GM10248 (cell line): Measurements from ENCODE around the gene FUCA1.

Experiments used
- CTCF ChIA-PET: fragments of 300-600 bp; sonication (Branson Sonifier 250); formaldehyde crosslinking; extraction: SDS; loops from one replicate; lab custom pipeline; 2021; ENCODE audit warnings: antibody characterized with exemption; lab: Yijun Ruan, JAX
- POLR2A ChIA-PET: fragments of 350-650 bp; sonication (Branson Sonifier 250); formaldehyde crosslinking; extraction: SDS; loops from one replicate; lab custom pipeline; 2020; ENCODE audit warnings: antibody characterized with exemption; lab: Yijun Ruan, JAX
- DNase-seq: peaks from one replicate; pipeline ENCODE4 v3.0.0; 2012; ENCODE audit errors: extremely low spot score
- CTCF ChIP-seq: IDR thresholded peaks from 2 replicates; pipeline ENCODE4 v1.5.1; 2012; ENCODE audit warnings: mild to moderate bottlenecking, low read depth; ENCODE audit errors: extremely low read depth, missing control alignments, control extremely low read depth

Gene FUCA1

DNA sequence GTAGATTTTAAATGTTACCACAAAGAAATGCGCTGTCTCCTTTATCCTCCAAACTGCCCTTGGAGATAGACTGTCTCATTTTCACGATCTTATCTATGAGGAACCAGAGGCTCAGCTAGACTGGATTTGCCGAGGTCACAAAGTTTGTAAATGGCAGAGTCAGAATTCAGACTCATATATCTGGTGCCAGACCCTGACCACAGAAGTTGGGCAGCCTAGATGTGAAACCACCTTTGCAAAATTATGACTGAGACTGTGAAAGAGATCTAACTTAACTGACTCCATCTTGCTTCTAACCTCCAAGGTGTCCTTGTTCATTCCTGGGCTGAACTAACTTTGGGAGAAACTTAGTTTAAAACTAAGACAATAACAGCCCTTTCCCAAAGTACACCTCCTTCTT lies 31.0 kb upstream of the FUCA1 start:
- TF ChIP-seq CTCF: no peak
- ChIA-PET CTCF (no interaction called here), POLR2A (no interaction called here)
- no peak for DNase-seq

DNA sequence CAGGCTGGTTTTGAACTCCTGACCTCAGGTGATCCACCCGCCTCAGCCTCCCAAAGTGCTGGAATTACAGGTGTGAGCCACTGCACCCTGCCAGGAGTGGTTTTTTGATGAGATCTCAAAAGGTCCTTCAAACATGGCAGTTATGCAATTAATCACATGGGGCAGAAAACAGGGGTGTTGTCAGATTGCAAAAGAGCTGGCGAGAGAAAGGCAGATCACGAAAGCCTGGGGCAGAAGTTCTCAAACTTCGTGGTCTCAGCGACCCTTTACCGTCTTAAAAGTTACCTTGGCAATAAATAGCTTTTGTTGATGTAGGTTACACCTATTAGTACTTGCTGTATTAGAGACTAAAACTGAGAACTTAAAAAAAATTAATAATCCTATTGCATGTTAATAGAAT lies 29.0 kb upstream of the FUCA1 start:
- no peak for DNase-seq
- CTCF ChIA-PET: interaction anchor here (0.8 to 2.7 kb wide), 10 partner anchors 8 to 125 kb away, joined by 3 to 14 read pairs (median 4); partner anchors contain the start of gene CNR2
- POLR2A ChIA-PET: no interaction called here
- no peak for TF ChIP-seq CTCF

GRCh38 chr1:23896491-23896890 lies 28.4 kb upstream of the FUCA1 start:
- ChIA-PET CTCF (interaction anchor here (0.6 to 2.7 kb wide), 11 partner anchors 8 to 125 kb away, joined by 3 to 14 read pairs (median 4); partner anchors contain the start of gene CNR2), POLR2A (interaction anchor here (1.1 kb wide), 1 partner anchor 21 kb away, joined by 3 read pairs; no protein-coding TSS in a partner anchor)
- no peak for DNase-seq
- TF ChIP-seq CTCF: no peak

GRCh38 chr1:23895993-23896392 lies 27.9 kb upstream of the FUCA1 start:
- POLR2A ChIA-PET: interaction anchor here (1.1 kb wide), 1 partner anchor 21 kb away, joined by 3 read pairs; no protein-coding TSS in a partner anchor
- DNase-seq: no peak
- CTCF ChIA-PET: interaction anchor here (0.6 to 2.7 kb wide), 9 partner anchors 8 to 86 kb away, joined by 3 to 14 read pairs (median 5); partner anchors contain the start of gene CNR2
- no peak for TF ChIP-seq CTCF

DNA sequence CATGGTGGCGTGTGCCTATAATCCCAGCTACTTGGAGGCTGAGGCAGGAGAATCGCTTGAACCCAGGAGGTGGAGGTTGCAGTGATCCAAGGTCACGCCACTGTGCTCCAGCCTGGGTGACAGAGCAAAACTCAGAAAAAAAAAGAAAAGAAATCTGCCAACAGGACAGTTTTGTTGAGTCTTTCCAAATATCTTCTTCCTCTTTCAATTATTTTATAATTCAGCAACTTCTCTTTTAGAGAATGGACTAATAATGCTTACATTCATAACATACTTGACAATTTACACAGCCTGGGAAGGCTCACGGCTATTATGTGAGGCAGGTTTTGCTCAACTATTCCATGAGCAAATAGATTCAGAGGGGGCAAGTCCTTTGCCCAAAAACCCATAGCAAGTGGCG lies 27.0 kb upstream of the FUCA1 start:
- TF ChIP-seq CTCF: no peak
- POLR2A ChIA-PET: no interaction called here
- CTCF ChIA-PET: interaction anchor here (0.8 to 1.6 kb wide), 2 partner anchors 15 to 16 kb away, joined by 4 to 6 read pairs; no protein-coding TSS in a partner anchor
- no peak for DNase-seq

GRCh38 chr1:23889074-23889473 lies 21.0 kb upstream of the FUCA1 start:
- no peak for TF ChIP-seq CTCF
- ChIA-PET CTCF (interaction anchor here (1.4 to 5.9 kb wide), 5 partner anchors 9 to 117 kb away, joined by 4 to 27 read pairs (median 6); no protein-coding TSS in a partner anchor), POLR2A (interaction anchor here (0.6 to 0.8 kb wide), 2 partner anchors 21 to 24 kb away, joined by 3 read pairs; partner anchors contain the start of gene CNR2)
- DNase-seq: peak; percentile 63
